Measurements from ENCODE around the gene TRA2B. TPM values are rescaled to one million over a fixed set of nuclear protein-coding genes. Genes with fewer than 3 reads are reported as not detected.

Gene TRA2B
- total RNA-seq, 4 donors from 2014 or later = 118 to 237 (median 126) TPM

DNA sequence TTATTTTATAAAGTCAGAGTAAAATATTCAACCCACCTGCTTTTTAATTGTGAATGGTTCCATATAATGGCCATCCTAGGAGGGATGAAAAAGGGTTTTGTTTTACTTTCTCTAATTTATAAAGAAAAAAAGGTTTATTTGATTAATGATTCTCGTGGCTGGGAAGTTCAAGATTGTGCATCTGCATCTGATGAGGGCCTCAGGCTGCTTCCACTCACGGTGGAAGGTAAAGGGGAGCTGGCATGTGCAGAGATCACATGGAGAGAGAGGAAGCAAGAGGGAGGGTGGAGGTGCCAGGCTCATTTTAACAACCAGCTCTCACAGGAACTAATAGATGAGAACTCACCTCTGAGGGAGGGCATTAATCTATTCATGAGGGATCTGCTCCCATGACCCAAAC lies 27.7 kb upstream of the TRA2B start:
- TF ChIP-seq, protein P1, sequence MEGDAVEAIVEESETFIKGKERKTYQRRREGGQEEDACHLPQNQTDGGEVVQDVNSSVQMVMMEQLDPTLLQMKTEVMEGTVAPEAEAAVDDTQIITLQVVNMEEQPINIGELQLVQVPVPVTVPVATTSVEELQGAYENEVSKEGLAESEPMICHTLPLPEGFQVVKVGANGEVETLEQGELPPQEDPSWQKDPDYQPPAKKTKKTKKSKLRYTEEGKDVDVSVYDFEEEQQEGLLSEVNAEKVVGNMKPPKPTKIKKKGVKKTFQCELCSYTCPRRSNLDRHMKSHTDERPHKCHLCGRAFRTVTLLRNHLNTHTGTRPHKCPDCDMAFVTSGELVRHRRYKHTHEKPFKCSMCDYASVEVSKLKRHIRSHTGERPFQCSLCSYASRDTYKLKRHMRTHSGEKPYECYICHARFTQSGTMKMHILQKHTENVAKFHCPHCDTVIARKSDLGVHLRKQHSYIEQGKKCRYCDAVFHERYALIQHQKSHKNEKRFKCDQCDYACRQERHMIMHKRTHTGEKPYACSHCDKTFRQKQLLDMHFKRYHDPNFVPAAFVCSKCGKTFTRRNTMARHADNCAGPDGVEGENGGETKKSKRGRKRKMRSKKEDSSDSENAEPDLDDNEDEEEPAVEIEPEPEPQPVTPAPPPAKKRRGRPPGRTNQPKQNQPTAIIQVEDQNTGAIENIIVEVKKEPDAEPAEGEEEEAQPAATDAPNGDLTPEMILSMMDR (IDR thresholded peaks at IDR 0.05; ENCODE audit: low read depth) = no peak

DNA sequence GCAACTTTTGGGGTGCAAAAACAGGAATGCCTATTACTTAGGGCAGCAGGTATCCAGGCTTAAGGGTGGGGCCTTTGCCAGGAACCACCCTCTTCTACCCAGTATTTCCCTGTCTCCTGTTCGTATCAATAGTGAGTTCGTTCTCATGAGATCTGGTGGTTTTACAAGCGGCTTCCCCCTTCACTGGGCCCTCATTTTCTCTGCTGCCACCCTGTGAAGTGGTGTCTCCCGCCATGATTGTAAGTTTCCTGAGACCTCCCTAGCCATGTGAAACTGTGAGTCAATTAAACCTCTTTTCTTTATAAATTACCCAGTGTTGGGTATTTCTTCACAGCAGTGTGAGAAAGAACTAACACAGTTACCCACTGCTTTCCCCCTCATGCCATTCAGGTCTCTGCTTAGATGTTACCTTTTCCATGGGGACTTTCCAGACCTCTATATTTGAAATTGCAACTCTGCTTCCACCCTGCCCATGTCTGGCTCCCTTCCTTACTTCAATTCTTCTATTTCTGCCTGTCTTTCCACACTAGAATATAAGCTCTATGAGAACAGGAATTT lies 23.9 kb upstream of the TRA2B start:
- TF ChIP-seq, protein P1 (IDR thresholded peaks at IDR 0.05; ENCODE audit: low read depth) = no peak

DNA sequence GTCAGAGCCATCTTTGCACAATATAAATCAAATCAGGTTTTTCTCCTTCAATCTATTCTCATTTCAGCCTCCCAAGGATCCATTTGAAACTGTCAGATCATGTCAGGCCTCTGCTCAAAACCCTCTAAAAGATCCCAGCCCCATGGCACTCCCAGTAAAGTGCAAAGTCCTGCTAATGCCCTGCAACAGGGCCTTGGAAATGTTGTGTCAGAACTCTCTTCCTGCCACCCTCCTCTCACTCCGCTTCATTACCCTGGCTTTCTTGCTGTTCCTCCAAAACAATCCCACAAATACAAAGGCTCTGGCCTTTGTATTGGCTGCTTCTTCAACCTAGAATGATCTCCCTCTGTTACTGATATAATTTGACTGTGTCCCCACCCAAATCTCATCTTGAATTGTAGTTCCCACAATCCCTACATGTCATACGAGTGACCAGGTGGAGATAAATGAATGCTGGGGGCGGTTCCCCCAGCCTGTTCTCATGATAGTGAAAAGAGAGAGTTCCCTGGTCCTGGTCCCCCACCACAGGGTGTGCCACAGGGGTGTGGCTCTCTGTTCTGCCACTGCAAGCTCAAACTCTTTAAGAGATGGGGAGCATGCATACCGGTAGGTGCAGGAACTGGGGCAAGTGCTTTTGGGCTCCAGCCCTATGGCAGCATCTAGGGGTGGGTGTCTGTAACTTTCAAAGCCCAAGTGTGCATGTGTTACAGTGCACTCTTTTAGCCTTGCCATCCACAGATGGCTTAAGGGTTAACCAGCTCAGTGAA lies 22.9 kb upstream of the TRA2B start:
- TF ChIP-seq, protein P1 (IDR thresholded peaks at IDR 0.05; ENCODE audit: low read depth) = no peak

DNA sequence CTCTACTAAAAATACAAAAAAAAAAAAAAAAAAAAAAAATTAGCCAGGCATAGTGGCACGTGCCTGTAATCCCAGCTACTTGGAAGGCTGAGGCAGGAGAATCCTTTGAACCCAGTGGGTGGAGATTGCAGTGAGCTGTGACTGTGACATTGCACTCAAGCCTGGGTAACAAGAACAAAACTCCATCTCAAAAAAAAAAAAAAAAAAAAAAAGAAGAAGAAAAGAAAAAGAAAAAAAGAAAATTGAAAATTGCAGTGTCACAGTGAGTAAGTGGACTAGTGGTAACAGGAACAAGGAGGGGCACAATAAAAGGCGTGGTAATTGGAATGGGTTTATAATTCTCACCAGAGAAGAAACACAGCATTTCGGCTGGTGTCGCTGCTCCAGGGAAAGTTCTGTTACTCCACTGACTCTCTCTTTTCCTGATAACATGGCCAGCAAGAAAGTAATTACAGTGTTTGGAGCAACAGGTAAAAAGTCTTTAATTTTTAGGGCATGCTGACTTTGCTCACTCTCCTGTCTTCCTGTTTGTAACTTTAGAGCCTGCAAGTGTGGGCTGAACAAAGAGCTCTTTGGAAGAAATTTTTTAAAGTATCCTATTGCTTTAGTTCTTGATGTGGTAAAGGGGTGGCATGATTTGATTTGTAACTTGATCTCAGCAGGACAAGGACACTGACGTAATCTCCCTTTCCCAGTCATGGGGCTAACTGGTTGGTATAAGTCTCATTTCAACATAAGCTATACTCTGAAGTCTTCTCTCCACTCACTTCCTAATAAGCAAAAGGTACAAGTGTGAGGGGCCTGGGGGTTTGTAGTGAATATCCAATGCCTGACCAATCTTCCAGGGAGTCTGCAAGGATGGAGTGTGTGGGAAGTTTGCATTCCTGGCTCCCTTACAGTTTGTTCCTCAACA lies 22.1 kb upstream of the TRA2B start:
- TF ChIP-seq, protein P1 (IDR thresholded peaks at IDR 0.05; ENCODE audit: low read depth) = no peak

DNA sequence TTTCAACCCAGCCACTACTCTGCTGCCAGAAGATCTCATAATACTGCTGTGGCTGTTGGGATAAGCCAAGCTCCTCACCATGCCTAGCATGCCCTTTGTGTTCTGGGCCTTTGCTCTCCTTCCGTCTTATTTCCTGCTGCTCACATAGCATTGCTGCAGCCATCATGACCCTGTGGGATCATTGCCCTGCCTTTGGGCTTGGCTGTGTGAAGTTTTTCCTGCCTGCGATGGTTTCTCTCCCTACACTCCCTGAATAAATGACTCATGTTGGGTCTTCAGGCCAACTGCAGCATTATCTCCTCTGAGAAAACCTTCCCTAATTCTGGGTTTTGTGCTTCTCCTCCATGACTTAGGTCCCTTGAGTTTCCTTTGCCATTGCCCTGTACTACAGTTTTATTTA lies 20.8 kb upstream of the TRA2B start:
- TF ChIP-seq, protein P1 (IDR thresholded peaks at IDR 0.05; ENCODE audit: low read depth) = no peak

DNA sequence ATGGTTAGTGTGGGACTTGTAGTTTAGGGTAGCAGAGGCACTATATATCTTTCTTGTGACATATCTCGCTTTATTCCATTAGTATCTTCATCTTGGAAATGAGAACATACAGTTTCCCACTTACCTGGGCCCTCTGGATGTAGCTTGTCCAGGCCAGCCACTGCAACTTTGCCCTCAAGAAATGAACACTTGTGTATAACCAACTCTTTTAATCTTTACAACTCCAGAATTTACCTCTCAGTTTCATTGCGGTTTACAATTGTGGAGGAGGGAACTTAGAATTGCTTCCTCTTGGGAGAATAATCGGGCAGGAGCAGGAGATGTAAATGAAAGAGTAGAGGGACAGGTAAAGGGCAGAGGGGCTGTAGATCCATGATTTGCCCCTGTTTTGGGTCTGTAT lies 18.4 kb upstream of the TRA2B start:
- TF ChIP-seq, protein P1 (IDR thresholded peaks at IDR 0.05; ENCODE audit: low read depth) = no peak

DNA sequence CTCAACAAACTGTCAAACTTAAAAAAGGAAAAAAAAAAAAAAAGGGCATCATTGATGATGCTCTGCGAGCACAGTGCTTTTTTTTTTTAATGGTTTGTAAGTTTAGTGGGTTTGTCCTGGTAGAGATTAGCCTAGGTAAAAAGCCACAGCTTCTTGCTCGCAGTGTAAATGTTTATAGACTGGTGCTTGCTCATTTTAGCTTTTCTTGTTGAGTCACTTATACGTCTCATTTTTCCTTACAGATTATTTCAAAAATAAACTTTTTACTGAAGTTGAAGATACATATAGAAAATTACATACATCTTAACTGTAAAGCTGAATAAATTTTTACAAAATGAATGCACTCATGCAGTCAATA lies 16.5 kb upstream of the TRA2B start:
- TF ChIP-seq, protein P1 (IDR thresholded peaks at IDR 0.05; ENCODE audit: low read depth) = no peak
